A673 (cell line): ENCODE data around the gene TRAPPC10.

Source experiments
- CTCF ChIP-seq: fragments of 300-800, 200-600 bp; sonication (generic); conservative IDR thresholded peaks from 2 replicates; pipeline ENCODE4 v1.5.1; 2017; ENCODE audit warnings: low read depth, mild to moderate bottlenecking, antibody characterized with exemption, low read length, moderate library complexity, mixed read lengths
- EZH2 ChIP-seq: fragments of 200-600 bp; sonication (generic); IDR thresholded peaks from 2 replicates; pipeline ENCODE4 v1.6.1; 2017; ENCODE audit warnings: borderline replicate concordance, low read depth, mild to moderate bottlenecking, mixed read lengths, antibody characterized with exemption, low read length; ENCODE audit not compliant: poor library complexity, severe bottlenecking

DNA sequence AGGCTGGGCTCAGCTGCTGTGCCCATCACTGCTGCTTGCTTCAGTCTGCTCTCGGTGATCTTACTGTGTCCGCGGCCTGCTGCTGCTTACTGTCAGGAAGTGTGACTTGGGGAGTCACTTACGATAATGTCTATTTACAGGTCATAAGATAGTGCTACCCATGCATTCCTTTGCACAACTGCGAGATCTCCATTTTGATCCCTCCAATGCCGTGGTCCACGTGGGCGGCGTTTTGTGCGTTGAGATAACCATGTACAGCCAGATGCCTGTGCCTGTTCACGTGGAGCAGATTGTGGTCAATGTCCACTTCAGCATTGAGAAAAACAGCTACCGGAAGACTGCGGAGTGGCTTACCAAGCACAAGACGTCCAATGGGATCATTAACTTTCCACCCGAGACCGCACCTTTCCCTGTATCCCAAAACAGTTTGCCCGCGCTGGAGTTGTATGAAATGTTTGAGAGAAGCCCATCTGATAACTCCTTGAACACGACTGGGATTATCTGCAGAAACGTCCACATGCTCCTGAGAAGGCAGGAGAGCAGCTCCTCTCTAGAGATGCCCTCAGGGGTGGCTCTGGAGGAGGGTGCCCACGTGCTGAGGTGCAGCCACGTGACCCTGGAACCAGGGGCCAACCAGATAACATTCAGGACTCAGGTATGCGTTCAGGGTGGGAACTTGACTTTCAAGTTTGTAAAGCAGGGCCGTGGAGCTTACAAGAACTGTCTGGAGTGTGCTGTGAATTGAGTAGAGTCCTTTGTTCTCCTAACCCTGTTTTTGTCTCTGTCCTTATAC lies 70.7 kb downstream of the TRAPPC10 start:
- TF ChIP-seq EZH2 (no peak), CTCF (no peak)
